IPS DF 4.7 (cell line): ENCODE measurements around the gene GAS6.

Experiments used
- DNase-seq: peaks from one replicate; pipeline ENCODE4 v3.0.0-alpha.2; 2013; ENCODE audit warnings: low spot score; ENCODE audit errors: extremely low read depth

Gene GAS6

DNA sequence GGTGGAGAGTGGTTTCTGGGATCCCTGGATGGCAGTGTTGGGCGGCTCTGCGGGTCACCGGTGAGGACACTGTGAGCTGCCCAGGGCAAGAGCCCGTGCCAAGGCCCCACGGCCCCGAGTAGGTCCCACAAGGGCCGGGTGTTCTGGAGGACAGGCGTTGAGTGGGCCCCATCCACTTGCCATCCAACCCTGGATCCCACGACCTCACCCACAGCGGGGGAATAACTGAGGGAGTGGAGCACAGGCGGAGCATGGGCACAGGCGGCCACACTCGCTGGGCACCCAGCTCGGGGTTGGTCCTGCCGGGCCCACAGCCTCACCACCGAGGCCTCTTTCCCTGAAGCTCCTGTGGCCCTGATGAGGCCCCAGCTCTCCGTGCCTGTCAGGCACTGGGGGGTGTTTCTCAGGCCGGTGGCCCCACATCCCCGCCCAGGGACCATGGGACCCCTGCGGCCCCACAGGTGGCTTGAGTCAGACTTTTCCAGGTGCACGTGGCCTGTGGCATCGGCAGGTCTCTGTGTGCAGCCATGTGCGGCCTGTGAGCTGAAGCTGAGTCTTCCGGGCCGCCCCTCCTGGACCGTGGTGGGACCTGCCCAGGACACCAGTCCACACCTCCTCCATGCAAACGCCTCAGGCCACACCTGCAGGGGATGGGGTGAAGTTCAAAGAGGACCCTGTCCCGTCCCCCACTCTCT, 88.3 kb downstream of the GAS6 start:
- DNase-seq, result no peak

- no peak for DNase-seq
Observed at GRCh38 chr13:113774177-113775107, 89.4 kb downstream of the GAS6 start.

DNA sequence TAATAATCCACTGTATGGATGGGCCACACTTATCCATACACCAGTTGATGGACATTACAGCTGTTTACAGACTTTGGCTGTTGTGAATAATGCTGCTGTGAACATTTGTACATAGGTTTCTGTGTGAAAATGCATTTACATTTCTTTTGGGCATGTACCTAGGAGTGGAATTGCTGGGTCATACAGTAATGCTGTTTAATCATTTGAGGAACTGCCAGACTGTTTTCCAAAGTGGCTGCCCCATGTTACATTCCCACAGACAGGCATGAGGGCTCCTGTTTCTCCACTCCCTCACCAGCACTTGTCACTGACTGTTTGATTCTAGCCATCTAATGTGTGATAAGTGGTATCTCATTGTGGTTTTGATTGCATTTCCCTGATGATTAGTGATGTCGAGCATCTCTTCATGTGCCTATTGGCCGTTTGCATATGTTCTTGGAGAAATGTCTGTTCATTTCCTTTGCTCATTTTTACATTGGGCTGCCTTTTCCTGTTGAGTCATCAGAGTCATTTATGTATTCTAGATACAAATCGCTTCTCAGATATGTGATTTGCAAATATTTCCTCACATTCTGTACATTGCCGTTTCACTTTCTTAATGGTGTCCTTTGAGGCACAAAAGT, 92.1 kb downstream of the GAS6 start:
- DNase-seq, result no peak

GRCh38 chr13:113770937-113771336, 92.9 kb downstream of the GAS6 start:
- no peak for DNase-seq
